GM12878 (cell line): ENCODE results near the gene DIO1.

Source experiments
- CTCF ChIP-seq, 3 experiments: IDR thresholded peaks in 2 of 3; conservative IDR thresholded peaks in 1 of 3; 2 replicates each; pipeline ENCODE4 v1.5.1; 2011; ENCODE audit warnings: low read depth in 3 of 3, low read length in 3 of 3, mild to moderate bottlenecking in 3 of 3, control low read depth in 2 of 3, moderate library complexity in 2 of 3, inconsistent platforms in 1 of 3, mixed read lengths in 1 of 3; ENCODE audit not compliant: control insufficient read depth in 2 of 3, insufficient read depth in 1 of 3; ENCODE audit errors: extremely low read depth in 1 of 3
- REST ChIP-seq: IDR thresholded peaks from 2 replicates; pipeline ENCODE4 v1.6.1; 2012; ENCODE audit warnings: mild to moderate bottlenecking, low read depth, low read length
- TAF1 ChIP-seq: IDR thresholded peaks from 2 replicates; pipeline ENCODE4 v1.6.1; 2011; ENCODE audit warnings: mild to moderate bottlenecking, low read depth, low read length, borderline replicate concordance

GRCh38 chr1:53860967-53861411, 33.0 kb upstream of the DIO1 start:
- no peak for TF ChIP-seq TAF1
- TF ChIP-seq CTCF (IDR thresholded peaks at IDR 0.05 in 2 of 3, conservative IDR thresholded peaks at IDR 0.05 in 1 of 3; ENCODE audit: control insufficient read depth in 2 of 3, extremely low read depth in 1 of 3, insufficient read depth in 1 of 3, low read depth in 3 of 3, low read length in 3 of 3) = peak; percentile 83 to 88 (median 86)
- TF ChIP-seq REST = no peak
